Adrenal gland (tissue), 5 donors: ENCODE measurements around the gene ADAMTSL1.

Experiments used
- CTCF ChIP-seq, 6 experiments: fragments of 450-650 bp in 4 of 6; fragments of 200-600 bp in 2 of 6; sonication (generic) in 1 of 6; IDR thresholded peaks; 1 replicate in 5 of 6; 2 replicates in 1 of 6; pipeline versions ENCODE4 v1.5.1 to v1.8.0; 2016 to 2021; ENCODE audit warnings: antibody characterized with exemption in 6 of 6, mild to moderate bottlenecking in 2 of 6, moderate library complexity in 1 of 6
- POLR2A ChIP-seq, 2 donors: fragments of 450-650 bp; IDR thresholded peaks; one replicate each; pipeline ENCODE4 v1.6.1; 2017; ENCODE audit warnings: antibody characterized with exemption in 2 of 2, mild to moderate bottlenecking in 2 of 2, moderate library complexity in 1 of 2
- donor health status: DM: no; HTN: no; CAD: no.

GRCh38 chr9:18437315-18438201 is 36.4 kb upstream of the ADAMTSL1 start:
- TF ChIP-seq CTCF (IDR thresholded peaks at IDR 0.05) (no peak), POLR2A (IDR thresholded peaks at IDR 0.05) (peak in 1 of 2 donors; percentile 18)
